ENCODE results near the gene CSHL1.
"Not testable (repeated sequence)": the region's sequence is repeated elsewhere in the genome, so short reads cannot be mapped to it uniquely, and the experiment has no call there.

The CSHL1 gene

GRCh38 chr17:63889026-63889848 is 21.8 kb downstream of the CSHL1 start:
- DNase-seq (ENCODE audit: low read depth): not testable (repeated sequence)

- DNase-seq (ENCODE audit: low read depth): not testable (repeated sequence)
Measured at GRCh38 chr17:63885119-63885518, 25.9 kb downstream of the CSHL1 start.

- not testable (repeated sequence) for DNase-seq (ENCODE audit: low read depth)
Measured at GRCh38 chr17:63882626-63883126, 28.4 kb downstream of the CSHL1 start.

GRCh38 chr17:63881935-63882601 is 29.0 kb downstream of the CSHL1 start, which contains the start of gene GH2:
Gene GH2 (minus strand): TSS chr17:63881944. CDS start chr17:63881801, 143 bp downstream.
- peak; percentile 31 for DNase-seq (ENCODE audit: low read depth)

GRCh38 chr17:63881337-63881736 is 29.7 kb downstream of the CSHL1 start:
- DNase-seq (ENCODE audit: low read depth): not testable (repeated sequence)

GRCh38 chr17:63880706-63881105 is 30.4 kb downstream of the CSHL1 start:
- no peak for DNase-seq (ENCODE audit: low read depth)

GRCh38 chr17:63878413-63878812 is 32.6 kb downstream of the CSHL1 start:
- DNase-seq (ENCODE audit: low read depth): not testable (repeated sequence)

GRCh38 chr17:63874693-63875092 is 36.4 kb downstream of the CSHL1 start:
- not testable (repeated sequence) for DNase-seq (ENCODE audit: low read depth)

GRCh38 chr17:63874061-63874626 is 36.9 kb downstream of the CSHL1 start:
- DNase-seq (ENCODE audit: low read depth): not testable (repeated sequence)

- DNase-seq (ENCODE audit: low read depth): not testable (repeated sequence)
Measured at GRCh38 chr17:63873577-63873976, 37.5 kb downstream of the CSHL1 start, which contains the start of gene CSH2. Gene CSH2 (minus strand): TSS chr17:63873677. CDS start chr17:63873614, 63 bp downstream.

GRCh38 chr17:63871646-63872365 is 39.3 kb downstream of the CSHL1 start:
- not testable (repeated sequence) for DNase-seq (ENCODE audit: low read depth)

- not testable (repeated sequence) for DNase-seq (ENCODE audit: low read depth)
Measured at GRCh38 chr17:63870292-63870665, 40.8 kb downstream of the CSHL1 start.

- DNase-seq (ENCODE audit: low read depth): not testable (repeated sequence)
Measured at GRCh38 chr17:63869491-63870291, 41.4 kb downstream of the CSHL1 start.

- not testable (repeated sequence) for DNase-seq (ENCODE audit: low read depth)
Measured at GRCh38 chr17:63866625-63867024, 44.4 kb downstream of the CSHL1 start.
